ENCODE data around the gene ANKRD31.

The ANKRD31 gene

GRCh38 chr5:75059912-75060545 is 176.6 kb downstream of the ANKRD31 start:
- no peak for DNase-seq (ENCODE audit: low read depth)

- no peak for DNase-seq (ENCODE audit: low read depth)
Measured at GRCh38 chr5:75058986-75059535, 177.6 kb downstream of the ANKRD31 start.

GRCh38 chr5:75057561-75057960 is 179.1 kb downstream of the ANKRD31 start:
- no peak for DNase-seq (ENCODE audit: low read depth)

GRCh38 chr5:75055727-75056144 is 180.9 kb downstream of the ANKRD31 start:
- no peak for DNase-seq (ENCODE audit: low read depth)

GRCh38 chr5:75054134-75054930 is 182.3 kb downstream of the ANKRD31 start:
- DNase-seq (ENCODE audit: low read depth) = peak; percentile 8

GRCh38 chr5:75053304-75054133 is 183.2 kb downstream of the ANKRD31 start:
- peak; percentile 54 for DNase-seq (ENCODE audit: low read depth)

- DNase-seq (ENCODE audit: low read depth) = no peak
Measured at GRCh38 chr5:75053054-75053303, 183.7 kb downstream of the ANKRD31 start.

GRCh38 chr5:75052192-75053053 is 184.3 kb downstream of the ANKRD31 start, which contains the start of gene GCNT4:
GCNT4 (minus strand) TSS chr5:75052558; CDS start chr5:75030037, 22,521 bp downstream.
- DNase-seq (ENCODE audit: low read depth) = peak; percentile 38

GRCh38 chr5:75051217-75051751 is 185.4 kb downstream of the ANKRD31 start:
- DNase-seq (ENCODE audit: low read depth) = peak; percentile 23

- peak; percentile 13 for DNase-seq (ENCODE audit: low read depth)
Measured at GRCh38 chr5:75050415-75050814, 186.3 kb downstream of the ANKRD31 start.

- DNase-seq (ENCODE audit: low read depth) = peak; percentile 49
Measured at GRCh38 chr5:75049456-75050351, 187.0 kb downstream of the ANKRD31 start.

GRCh38 chr5:75048457-75048953 is 188.2 kb downstream of the ANKRD31 start:
- DNase-seq (ENCODE audit: low read depth) = no peak

GRCh38 chr5:75047356-75047755 is 189.3 kb downstream of the ANKRD31 start:
- no peak for DNase-seq (ENCODE audit: low read depth)

GRCh38 chr5:75046366-75047142 is 190.1 kb downstream of the ANKRD31 start:
- no peak for DNase-seq (ENCODE audit: low read depth)

GRCh38 chr5:75045071-75045470 is 191.6 kb downstream of the ANKRD31 start:
- no peak for DNase-seq (ENCODE audit: low read depth)

GRCh38 chr5:75044406-75044805 is 192.3 kb downstream of the ANKRD31 start:
- no peak for DNase-seq (ENCODE audit: low read depth)

- DNase-seq (ENCODE audit: low read depth) = no peak
Measured at GRCh38 chr5:75043633-75044264, 192.9 kb downstream of the ANKRD31 start.

- DNase-seq (ENCODE audit: low read depth) = no peak
Measured at GRCh38 chr5:75042522-75042921, 194.2 kb downstream of the ANKRD31 start.

GRCh38 chr5:75040973-75041372 is 195.7 kb downstream of the ANKRD31 start:
- no peak for DNase-seq (ENCODE audit: low read depth)

Measured in activated T-cell treated with anti-CD3 and anti-CD28 coated beads for 48 hours (primary cell).